HG03469 (cell line): ENCODE data around the gene SLC12A6.

Experiments used
- ATAC-seq: cut with Tn5 transposase; IDR thresholded peaks from one replicate; pipeline ENCODE4 v1.9.1; 2021; ENCODE audit warnings: mild to moderate bottlenecking, moderate library complexity, moderate number of reproducible peaks; ENCODE audit not compliant: unreplicated experiment

The SLC12A6 gene

DNA sequence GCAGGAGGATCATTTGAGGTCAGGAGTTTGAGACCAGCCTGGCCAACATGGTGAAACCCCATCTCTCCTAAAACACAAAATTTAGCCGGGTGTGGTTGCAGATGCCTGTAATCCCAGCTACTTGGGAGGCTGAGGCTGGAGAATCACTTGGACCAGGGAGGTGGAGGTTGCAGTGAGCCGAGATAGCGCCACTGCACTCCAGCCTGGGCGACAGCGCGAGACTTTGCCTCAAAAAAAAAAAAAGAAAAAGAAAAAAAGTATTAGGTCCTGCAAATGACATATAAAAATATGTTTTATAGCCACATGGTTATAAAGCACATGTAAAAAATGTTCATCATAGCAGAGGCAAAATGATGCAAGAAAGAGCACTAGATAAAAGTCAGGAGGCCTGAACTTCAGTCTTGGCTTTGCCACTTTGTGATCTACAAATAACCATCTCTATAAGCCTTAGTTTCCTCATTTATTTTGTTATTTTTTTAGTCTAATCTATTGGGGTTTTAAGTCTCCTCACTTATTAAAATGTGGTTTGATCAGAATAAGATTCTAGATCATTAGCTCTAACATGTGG is 4.9 kb downstream of the SLC12A6 start:
- no peak for ATAC-seq

DNA sequence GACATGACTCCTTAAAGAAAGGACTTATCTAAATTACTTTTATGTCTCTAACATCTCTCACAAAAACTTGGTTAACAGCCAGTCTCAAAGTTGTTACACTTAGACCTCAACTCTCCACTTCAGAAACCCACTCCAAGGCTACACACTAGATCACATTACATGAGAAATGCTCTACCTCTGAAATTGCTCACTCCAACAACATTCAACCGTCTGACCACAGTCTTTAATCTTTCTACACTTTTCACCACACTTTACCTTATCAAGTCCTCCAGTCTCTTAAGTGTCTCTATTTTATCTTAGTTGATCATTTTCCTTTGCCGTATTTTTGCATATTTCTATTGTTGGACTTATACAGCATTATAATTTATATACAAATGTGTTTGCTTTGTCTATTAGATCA is 5.8 kb downstream of the SLC12A6 start:
- no peak for ATAC-seq

DNA sequence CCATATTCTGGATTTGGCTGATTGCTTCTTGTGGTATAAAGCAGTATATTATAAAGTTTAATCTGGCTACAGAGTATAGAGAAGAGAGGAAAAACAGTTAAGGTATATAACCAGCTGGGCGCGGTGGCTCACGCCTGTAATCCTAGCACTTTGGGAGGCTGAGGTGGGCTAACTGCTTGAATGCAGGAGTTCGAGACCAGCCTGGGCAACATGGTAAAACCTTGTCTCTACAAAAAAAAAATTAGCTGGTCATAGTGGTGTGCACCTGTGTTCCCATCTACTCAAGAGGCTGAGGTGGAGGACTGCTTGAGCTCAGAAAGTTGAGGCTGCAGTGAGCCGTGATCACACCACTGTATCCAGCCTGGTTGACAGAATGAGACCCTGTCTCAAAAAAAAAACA is 7.3 kb downstream of the SLC12A6 start:
- no peak for ATAC-seq

DNA sequence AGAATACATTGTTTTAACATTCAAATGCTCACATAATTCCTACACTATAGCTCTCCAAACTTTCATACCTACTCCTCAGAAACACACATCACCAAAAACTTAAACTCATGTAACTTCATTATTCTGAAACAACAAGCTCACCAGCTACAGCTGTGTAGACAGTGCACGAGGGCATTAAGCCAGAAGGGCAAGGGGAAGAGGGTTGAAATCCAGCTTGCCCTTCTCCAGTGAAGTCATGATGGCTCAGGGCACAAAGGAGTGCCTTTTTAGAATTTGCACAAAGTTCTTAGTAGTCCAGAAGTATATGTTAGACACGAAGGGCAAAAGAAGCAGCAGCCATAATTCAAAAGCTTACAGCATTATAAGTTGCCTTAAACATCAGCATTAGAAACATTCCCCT is 8.6 kb downstream of the SLC12A6 start:
- no peak for ATAC-seq

DNA sequence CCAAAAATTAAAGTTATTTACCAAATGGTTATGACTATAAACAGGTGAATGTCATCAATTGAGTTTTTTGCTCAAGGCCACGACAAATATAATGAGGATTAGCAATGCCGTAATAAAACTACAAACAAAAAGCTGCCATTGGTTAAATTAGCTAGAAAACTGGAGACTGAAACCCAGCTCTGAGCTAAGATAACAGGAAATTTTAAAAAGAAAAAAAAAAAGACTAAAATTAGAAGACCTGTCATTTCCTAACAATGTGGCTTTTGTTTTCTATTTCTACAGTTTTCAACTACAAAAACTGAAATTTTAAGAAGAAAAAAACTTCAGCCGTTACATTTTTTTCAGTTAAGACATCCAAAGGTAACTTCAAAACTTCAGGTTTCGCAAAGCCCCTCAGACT is 9.7 kb downstream of the SLC12A6 start:
- ATAC-seq = no peak

DNA sequence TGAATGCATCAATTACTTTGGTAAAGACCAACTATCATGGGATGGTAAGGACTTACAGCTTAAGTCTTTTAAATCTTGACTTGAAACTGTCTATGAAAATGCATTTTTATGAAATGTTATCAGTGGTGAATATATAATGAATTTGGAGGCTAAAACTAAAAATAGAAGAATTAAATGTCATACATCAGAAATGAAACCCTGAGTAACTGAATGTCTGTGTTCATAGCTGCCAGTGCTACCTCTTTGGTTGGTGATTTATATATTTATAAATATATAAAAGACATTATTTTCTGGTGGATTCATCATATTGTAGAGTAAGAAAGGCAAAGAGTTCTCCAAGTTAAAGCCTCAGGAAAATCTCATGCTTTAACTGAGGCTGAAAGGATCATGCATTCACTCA is 12.2 kb downstream of the SLC12A6 start:
- ATAC-seq = no peak

DNA sequence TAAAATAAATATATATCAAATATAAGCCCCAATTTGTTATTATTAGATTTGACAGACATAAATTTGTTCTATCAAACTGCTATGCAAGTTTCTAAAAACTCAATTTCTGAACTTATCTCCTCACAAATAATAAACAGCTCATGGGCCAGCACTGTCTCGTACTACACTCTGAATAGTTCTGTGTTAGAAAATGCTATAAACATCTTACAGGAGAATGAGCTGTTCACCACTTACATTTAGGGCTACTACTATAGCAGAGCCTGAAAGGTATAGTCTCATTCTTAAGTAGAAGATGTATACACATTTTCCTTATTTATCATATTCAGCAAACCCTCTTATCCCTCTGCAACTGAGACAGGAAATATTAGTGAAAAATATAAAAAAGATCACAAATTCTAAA is 12.6 kb downstream of the SLC12A6 start:
- ATAC-seq = no peak

DNA sequence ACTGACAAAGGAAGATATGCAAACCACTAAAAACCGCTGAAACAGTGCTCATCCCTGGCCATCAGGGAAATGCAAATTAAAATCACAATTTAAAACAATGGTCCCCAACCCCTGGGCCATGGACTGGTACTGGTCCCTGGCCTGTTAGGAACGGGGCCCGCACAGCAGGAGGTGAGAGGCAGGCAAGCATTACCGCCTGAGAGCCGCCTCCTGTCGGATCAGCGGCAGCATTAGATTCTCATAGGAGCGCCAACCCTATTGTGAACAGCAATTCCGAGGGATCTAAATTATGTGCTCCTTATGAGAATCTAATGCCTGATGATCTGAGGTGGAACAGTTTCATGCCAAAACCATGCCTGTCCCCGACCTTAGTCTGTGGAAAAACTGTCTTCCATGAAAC is 14.4 kb downstream of the SLC12A6 start:
- no peak for ATAC-seq

DNA sequence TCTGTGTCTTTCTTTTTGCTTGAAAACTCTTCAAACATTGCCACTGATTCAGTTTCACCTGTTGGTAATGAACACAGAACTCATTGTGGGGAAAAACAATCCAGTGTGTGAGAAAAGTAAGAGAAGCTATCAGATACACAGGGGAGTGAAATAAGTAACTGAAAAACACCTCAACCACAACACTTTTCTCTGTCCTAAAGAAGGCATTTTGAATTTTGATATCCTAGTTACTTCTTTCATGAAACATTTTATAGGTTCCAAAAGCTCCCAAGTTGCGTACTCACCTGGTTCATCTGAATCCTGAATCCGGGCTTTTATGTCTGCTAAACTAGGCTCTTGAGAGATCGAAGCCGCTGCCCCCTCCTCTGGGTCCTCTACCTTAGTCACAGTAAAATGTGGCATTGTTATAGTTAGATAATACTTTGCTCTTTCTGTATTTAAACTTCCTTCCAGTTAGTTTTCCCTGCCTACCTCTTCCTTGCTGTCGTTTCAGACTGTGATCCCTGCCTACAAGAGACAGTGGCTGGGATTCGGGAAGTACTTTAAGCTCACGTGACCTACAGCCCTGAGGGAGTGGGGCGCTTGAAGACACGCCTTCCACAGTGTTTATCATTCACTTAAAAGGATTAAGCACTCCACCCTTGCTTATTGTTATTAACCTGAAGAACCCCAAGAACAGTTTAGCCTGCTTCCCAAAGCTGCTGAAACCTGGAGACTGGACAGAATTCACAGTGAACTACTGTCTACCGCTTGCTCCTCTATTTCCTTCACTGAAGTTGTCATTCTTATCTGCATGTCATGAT is 19.1 kb downstream of the SLC12A6 start:
- peak; percentile 51 for ATAC-seq

DNA sequence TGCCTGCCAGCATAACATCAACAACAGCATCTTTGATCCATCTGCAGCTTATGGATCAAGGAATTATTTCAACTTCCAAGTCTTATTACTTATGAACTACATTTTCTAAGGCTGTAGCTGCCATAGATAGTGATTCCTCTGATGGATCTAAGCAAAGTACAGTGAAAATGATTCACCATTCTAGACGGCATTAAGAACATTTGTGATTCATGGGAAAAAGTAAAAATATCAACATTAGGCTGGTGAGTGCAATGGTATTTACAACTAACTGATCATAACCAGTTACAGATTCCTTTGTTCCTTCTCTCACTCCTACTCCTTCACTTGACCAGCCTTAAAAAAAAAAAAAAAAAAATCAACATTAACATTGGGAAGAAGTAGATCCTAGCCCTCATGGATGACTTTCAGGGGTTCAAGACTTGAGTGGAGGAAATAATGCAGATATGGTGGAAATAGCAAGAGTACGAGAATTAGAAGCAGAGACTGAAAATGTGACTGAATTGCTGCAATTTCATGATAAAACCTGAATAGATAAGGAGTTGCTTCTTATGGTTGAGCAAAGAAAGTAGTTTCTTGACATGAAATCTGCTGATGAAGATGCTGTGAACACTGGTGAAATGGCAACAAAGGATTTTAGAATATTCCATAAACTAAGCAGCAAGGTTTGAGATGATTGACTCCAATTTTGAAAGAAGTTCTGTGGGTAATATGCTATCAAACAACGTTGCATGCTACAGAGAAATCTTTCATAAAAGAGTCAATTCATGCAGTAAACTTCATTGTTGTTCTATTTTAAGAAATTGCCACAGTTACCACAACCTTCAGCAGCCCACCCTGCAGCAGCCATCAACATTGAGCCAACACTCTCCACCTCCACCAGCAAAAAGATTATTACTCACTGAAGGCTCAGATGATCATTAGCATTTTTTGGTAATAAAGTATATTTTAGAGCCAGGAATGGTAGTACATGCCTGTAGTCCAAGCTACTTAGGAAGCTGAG is 22.8 kb downstream of the SLC12A6 start:
- no peak for ATAC-seq

DNA sequence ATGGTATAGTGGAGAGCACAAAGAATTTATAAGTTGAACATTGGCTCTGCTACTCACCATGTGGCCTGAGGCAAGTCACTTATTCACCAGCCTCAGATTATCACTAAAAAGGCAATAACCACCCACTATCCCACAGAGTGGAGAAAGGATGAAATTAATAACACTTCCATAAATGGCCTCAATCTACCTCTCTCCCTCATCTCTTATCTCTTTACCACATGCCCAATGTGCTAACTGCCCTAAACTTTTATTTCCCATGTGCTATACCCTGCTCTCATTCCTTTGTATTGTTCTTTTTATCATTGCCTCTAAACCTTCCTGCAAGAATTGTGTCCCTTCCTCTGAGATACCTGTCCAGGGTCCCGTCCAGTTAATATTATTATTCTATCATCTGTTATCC is 26.0 kb downstream of the SLC12A6 start:
- no peak for ATAC-seq

DNA sequence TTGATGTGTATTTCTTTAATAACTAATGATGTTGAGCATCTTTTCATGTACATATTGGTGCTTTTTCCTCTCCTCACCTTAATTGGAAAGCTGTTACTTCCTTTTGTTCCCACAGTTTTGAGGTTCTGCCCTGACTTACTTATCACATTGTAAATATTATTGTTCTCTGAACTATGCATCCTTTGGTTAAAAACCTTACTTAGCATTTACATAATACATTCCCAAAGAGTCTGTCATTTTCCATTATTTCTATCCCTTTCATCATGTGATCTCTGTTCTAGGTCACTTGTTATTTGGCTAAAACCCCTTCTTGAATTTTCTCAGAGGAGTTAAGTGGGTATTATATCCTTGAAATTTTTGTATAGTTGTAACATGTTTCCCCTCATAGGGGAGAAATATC is 33.0 kb downstream of the SLC12A6 start:
- ATAC-seq = no peak

DNA sequence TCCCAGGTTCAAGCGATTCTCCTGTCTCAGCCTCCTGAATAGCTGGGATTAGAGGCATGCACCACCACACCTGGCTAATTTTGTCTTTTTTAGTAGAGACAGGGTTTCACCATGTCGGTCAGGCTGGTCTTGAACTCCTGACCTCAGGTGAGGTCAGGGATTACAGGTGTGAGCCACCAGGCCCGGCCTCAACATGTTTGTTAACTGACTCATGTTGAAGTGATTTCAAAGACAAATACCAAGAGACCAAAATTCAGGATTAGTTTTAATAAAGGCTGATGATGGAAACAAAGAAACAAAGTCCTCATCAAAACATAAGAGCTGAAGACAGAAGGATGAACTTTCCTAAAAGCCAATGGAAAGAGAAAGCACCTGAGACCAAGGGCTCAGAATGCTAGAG is 36.5 kb downstream of the SLC12A6 start:
- no peak for ATAC-seq

DNA sequence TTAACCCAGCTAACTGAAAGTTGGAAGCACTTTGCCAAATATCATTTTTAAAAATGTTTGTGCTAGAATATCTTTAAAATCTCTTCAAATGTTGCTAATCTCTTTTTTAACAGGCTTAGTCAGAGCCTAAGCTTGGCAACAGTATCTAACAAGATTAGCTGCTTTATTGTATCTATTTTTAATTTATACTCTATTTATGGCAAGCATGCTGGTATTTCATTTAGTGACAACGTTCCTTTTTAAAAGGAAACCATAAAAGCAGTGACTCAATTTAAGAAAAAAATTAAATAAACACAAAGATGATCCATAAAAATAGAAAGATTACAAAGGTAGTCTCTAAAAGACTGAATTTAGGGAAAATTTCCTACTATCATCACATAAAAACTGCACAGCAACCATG is 40.5 kb downstream of the SLC12A6 start:
- no peak for ATAC-seq

DNA sequence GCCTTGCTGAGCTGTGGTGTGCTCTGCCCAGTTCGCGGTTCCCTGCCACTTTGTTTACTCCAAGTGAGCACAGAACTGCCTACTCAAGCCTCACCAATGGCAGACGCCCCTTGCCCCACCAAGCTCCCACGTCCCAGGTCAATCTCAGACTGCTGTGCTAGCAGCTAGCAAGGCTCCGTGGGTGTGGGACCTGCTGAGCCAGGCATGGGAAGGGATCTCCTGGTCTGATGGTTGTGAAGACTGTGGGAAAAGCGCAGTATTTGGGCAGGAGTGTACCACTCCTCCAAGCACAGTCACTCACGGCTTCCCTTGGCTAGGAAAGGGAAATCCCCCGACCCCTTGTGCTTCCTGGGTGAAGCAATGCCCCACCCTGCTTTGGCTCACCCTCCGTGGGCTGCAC is 45.0 kb downstream of the SLC12A6 start:
- no peak for ATAC-seq

DNA sequence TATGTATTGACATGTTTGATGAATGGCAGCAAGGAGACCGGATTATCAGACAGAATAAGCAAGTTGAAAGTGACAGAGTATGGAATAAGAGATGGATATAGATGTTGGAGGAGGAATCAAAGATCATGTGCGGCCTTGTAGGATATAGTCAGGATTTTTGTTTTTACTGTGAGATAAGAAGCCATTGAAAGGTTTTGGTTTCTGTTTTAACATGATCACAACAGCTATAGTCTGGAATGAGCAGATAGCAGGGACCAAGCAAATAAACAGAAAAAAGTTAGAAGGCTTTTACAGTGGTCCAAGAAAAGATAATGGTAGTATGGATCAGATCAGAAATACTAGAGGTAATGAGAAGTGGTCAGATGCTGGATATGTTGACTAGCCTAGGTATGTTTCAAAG is 52.6 kb downstream of the SLC12A6 start:
- no peak for ATAC-seq

DNA sequence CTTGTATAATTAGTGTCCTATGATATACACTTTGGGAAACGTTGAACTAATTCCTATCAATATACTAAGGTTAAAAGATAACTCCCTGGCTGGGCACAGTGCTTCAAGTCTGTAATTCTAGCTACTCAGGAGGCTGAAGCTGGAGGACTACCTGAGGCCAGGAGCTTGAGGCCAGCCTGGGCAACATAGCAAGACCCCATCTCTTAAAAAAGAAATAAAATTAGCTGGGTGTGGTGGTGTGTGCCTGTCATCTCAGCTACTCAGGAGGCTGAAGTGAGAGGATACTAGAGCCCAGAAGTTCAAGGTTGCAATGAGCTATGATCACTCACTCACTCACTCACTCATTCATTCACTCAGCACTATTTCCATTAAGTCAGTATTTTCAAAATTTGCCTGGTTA is 55.2 kb downstream of the SLC12A6 start:
- no peak for ATAC-seq

DNA sequence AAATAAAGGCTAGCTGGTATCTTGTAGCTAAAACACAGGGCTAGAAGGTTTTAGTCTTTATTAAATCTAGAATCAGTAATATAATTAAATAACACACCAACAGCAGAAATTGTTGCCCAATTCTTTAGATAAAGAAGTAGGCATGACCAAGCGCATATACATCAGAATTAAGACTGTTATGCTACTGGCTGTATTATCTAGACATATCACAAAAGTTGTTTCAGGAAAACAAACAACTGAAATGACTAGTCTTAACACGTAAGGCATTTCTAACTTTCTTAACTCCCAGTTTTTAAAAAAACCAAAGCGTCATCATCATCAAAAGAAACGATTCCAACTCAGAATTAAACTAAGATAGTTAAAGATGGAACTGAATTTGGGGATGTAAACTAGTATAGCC is 57.4 kb downstream of the SLC12A6 start:
- ATAC-seq = no peak

DNA sequence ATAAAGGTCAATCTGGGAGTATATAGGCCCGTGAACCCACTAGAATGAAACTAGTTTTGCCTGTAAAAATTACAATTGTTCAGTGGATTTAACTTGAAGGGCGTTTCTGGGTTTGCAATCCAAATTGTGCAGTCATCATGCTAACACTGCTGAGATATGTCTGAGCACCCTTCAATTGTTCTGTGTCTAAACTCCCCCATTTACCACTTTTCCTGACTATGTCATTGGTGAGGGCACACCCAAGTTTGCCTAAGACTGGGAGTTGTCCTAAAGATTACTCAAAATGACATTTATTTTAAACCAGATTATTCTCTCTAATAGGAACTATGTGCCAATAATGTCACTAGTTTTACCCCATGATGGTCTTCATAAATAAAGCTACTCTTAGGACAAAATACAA is 58.2 kb downstream of the SLC12A6 start:
- ATAC-seq = no peak

DNA sequence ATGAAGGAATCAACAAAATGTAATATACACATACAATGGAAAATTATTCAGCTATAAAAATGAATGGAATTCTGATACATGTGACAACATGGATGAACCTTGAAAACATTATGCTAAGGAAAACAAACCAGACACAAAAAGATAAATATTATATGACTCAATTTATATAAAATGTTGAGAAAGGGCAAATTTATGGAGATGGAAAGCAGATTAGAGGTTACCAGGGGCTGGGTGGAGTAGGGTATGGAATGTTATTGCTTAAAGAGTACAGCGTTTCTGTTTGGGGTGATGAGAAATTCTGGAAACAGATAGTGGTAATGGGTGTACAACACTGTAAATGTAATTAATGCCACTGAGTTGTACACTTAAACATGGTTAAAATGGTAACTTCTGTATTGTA is 61.9 kb downstream of the SLC12A6 start:
- ATAC-seq = no peak

DNA sequence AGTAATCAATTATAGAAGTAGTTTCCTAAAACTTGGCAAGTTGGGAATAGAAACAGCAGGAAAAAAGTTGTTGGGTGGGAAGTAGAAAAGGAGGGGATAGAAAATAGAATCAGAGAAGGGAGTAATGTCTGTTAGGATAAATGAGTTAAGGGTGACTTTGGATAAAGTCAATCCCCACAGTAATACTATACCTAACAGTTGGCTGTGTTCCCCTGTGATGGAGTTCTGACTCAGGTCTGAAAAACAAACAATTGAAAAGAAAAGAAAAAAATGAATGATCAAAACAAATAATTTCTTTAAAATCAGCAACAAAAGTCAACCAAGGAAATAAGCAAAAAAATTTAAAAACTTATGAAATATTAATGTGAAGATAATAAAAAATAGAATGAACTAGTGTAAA is 62.4 kb downstream of the SLC12A6 start:
- ATAC-seq = no peak

DNA sequence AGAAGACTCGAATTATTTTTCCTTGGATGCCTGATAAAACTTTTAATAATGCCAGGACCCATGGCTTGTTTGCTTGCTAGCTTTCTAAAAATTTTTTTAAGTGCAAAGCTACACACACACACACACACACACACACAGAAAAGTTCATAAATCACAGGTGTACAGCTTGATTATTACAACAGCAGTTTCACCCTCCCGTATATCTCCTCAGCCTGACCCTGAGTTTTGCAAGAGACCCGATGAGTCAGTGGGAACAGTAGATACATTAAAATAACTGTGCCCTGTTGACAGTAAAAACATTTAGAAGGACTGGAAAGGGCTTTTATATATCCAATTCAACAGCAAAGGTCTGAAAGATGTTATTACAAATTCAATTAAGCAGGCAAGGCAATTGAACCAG is 66.1 kb downstream of the SLC12A6 start:
- no peak for ATAC-seq
